Urinary bladder (tissue), 4 donors: ENCODE results near the gene AGBL5. TPM values are rescaled to one million over a fixed set of nuclear protein-coding genes. Genes with fewer than 3 reads are reported as not detected.
"Not testable (repeated sequence)": the region's sequence is repeated elsewhere in the genome, so short reads cannot be mapped to it uniquely, and the experiment has no call there.

Source experiments
- DNase-seq: peaks from one replicate; pipeline ENCODE4 v3.0.0-alpha.2; 2015; ENCODE audit errors: extremely low spot score
- H3K27ac ChIP-seq: one replicate; pipeline ENCODE4 v1.5.1; 2013; ENCODE audit warnings: low read depth, mild to moderate bottlenecking, moderate library complexity
- H3K36me3 ChIP-seq: one replicate; pipeline ENCODE4 v1.6.1; 2013; ENCODE audit warnings: mild to moderate bottlenecking, moderate library complexity; ENCODE audit not compliant: insufficient read depth
- H3K4me1 ChIP-seq: one replicate; pipeline ENCODE4 v1.6.1; 2013; ENCODE audit warnings: mild to moderate bottlenecking, moderate library complexity; ENCODE audit not compliant: insufficient read depth
- H3K4me3 ChIP-seq: one replicate; pipeline ENCODE4 v1.5.1; 2013; ENCODE audit warnings: low read depth, low read length
- WGBS: extraction: QIAGEN DNeasy Blood & Tissue Kit; methylation state at CpG from one replicate; pipeline ENCODE4 v1.1.7; 2013; 5-methylcytosine and 5-hydroxymethylcytosine counted together
- polyA plus RNA-seq: library from polyadenylated mRNA; stranded (reverse); fragments of 200-250 nt; gene quantifications from one replicate; pipeline ENCODE4 v1.2.3, GENCODE V29; 2013
- total RNA-seq: library from RNA; depleted of rRNA; stranded (reverse); fragments of >200 nt; gene quantifications from one replicate; pipeline ENCODE4 v1.2.3, GENCODE V29; 2014
- donor health status: healthy with polysubstance abuse.
- donor health status: healthy.

AGBL5 gene
- total and polyA plus RNA-seq, 2 donors: 12.0 to 31.0 TPM

DNA sequence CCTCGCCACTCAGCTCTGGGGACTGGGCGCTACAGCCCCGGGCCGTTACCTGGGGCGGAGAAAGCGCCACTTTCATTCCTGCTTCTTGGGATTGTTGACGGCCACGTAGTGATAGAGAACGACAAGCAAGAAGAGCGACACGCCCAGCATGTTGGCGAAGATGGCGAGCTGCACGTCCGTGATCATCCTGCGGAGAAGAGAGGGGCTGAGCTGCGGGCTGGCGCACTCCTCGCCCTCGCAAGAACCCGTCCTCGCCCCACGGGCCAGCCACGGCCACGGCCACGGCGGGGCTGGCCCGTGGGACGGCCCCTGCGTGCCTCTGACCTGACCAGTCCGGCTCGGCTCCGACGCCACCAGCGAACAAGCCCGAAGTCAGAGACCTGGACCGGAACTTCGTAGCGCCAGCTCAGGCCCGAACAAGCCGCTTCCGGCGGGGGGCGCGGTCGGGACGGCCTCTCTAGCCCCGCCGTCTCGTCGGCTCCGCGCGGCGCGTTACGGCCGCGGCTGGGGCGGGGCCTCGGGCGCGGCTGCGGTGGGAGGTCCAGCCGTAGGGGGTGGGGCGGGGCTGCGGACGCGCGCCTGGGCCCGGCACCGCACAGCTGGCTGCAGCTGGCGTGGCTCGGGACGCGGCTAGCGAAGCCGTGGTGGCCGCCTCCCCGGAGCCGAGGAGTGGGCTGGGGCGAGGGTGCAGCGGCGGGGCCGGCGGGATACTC is 20.0 kb downstream of the AGBL5 start, which contains the start of gene OST4:
TSS of gene OST4 (minus strand) at position 378 of the 713 bp plus-strand sequence.
- Histone ChIP-seq H3K4me1 (no peaks in the 10 kb centered on the region), H3K27ac (peak within 1 kb of the TSS; percentile 97), H3K4me3 (peak within 1 kb of the TSS; percentile 76), H3K36me3 (no peaks in the 10 kb centered on the region)
- peak; percentile 66 for DNase-seq
- under 1% methylated on average over 86 of the region's 86 CpGs for WGBS

DNA sequence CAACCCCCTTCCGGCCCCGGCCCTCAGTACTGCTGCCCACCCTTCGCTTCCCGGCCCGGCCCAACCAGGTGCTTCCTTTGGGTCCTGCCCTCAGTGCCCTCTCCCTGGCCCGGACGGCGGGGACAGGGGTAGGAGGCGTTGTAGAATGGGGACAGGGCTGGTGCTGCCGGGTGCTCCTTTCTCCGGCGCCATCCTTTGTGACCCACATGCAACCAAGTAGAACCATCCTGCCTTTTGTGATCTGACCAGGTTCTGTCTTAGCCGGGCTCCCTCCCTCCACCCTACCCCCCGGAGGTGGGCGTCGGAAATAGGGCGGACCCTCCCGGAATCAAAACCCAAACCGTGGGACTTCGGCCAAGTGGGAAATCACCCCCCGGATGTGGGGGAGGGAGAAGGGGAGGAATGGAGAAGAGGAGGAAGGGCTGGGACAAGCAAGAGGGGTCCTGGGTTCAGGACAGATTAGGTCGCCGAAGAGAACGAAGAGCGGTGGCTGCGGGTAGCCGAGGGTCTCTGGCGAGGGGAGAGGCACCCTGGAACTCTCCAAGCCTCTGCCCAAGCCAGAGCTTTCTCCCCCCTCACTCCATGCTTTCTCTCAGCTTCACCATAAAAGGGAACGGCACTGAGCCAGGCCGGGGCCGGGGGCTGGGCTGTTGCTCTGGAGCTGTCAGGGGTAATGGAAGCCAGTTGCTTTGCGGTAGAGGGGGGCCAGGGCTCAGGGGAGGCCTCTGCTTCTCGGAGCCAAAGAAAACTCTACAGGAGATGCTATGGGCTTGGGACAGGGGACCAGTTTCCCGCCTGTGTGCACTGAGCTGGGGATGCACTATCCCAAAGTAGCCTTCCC is 20.7 kb downstream of the AGBL5 start:
- 2% methylated on average over 34 of the region's 34 CpGs for WGBS
- no peaks in the 10 kb centered on the region for H3K4me1 ChIP-seq
- DNase-seq: peak; percentile 85
- no peaks in the 10 kb centered on the region for H3K36me3 ChIP-seq
- peak overlapping the region; percentile 97 for H3K27ac ChIP-seq
- H3K4me3 ChIP-seq: peak overlapping the region; percentile 76

DNA sequence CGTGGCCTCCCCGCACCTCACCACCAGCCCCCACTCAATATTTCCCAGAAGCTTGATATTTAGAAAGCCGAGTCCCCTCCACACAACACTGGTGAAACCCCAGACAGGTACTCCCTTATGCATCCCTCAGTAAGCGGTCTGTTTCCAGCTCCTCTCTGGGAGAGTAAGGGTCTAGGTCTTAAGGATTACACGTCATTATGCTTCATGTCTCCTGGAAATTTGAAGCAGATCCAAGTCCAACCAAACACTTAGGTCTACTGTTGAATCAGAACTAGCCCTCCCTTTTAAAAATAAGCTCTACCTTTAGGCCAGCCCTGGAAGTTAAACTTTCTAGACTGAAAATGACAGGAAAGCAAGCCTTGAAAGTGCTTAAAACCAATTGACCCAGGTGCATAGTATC is 21.5 kb downstream of the AGBL5 start:
- DNase-seq: no peak
- no peaks in the 10 kb centered on the region for H3K4me1 ChIP-seq

DNA sequence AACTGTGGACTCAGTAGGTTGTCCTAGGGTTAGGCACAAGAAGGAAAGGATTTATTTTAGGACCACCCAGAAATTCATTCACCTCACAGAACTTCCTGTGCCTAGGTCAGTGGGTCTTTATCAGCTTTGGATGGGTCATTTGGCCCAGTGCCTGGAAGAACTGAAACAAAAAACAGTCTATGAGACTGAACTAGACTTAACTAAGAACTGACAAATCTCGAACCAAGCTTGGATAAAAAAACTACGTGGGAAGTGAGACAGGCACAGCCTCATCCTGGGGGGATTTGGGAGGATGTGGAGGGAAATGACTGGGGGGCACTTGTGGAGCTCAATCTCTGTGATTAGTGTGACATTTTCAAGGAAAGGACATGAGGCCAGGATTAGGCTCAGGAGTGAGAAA is 22.3 kb downstream of the AGBL5 start:
- no peaks in the 10 kb centered on the region for H3K4me1 ChIP-seq
- H3K27ac ChIP-seq: peak overlapping the region; percentile 67
- DNase-seq: no peak
- H3K36me3 ChIP-seq: no peaks in the 10 kb centered on the region
- no peak overlapping the region for H3K4me3 ChIP-seq
- 13% methylated on average over 2 of the region's 2 CpGs for WGBS

More for the DNA sequence above, 21.5 kb downstream of the AGBL5 start:
- 33% methylated on average over 5 of the region's 5 CpGs for WGBS
- H3K27ac ChIP-seq: peak overlapping the region; percentile 97
- no peaks in the 10 kb centered on the region for H3K36me3 ChIP-seq
- no peak overlapping the region for H3K4me3 ChIP-seq

DNA sequence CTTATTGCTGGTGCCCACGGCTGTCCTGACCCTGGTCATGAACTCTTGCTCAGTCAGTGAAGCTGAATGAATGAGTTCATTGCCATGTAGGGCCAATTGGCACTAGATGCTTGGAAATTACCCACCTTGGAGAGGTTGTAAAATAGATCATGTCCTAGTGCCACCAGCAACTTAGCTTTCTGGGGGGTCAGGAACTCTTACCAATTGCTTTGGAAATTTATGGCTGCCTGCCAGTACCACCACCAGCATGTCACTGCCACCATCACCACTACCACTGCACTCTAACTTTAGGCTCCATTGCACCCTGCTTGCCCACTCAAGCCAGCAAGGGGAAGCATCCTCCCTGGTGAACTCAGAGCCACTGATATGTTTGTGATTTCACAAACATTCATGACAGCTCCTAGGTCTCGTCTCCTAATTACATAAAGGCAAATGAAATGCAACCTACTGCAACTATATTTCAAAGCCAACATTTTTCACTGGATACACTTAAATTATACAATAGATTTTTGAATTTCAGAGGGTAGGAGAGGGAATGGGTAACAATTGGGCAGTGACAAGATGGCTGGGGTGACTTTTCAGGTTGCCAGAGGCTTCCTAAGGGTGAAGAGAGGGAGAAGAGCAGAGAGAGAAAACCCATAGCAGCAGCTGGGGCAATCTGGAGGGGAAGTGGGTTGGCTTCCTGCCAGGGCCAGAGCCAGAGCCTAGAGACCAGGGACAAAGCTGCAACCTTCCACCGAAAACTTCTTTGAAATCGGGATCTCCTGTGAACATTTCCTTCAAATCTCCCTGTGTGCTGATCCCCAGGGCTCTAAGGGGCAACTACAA is 23.5 kb downstream of the AGBL5 start:
- no peaks in the 10 kb centered on the region for H3K4me1 ChIP-seq
- WGBS: 36% methylated on average over 4 of the region's 4 CpGs
- DNase-seq: no peak
- H3K4me3 ChIP-seq: no peak overlapping the region
- H3K36me3 ChIP-seq: no peaks in the 10 kb centered on the region
- H3K27ac ChIP-seq: no peak overlapping the region

DNA sequence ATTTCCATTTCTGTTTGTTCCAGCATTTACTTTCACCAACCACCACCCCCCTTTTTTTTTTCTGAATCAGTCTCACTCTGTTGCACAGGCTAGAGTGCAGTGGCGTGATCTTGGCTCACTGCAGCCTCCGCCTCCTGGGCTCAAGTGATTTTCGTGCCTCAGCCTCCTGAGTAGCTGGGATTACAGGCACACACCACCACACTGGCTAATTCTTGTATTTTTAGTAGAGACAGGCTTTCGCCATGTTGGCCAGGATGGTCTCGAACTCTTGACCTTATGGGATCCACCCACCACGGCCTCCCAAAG is 24.1 kb downstream of the AGBL5 start:
- H3K27ac ChIP-seq, H3K4me3 ChIP-seq, H3K4me1 ChIP-seq, H3K36me3 ChIP-seq, DNase-seq: not testable (repeated sequence)
- 65% methylated on average over 6 of the region's 6 CpGs for WGBS

DNA sequence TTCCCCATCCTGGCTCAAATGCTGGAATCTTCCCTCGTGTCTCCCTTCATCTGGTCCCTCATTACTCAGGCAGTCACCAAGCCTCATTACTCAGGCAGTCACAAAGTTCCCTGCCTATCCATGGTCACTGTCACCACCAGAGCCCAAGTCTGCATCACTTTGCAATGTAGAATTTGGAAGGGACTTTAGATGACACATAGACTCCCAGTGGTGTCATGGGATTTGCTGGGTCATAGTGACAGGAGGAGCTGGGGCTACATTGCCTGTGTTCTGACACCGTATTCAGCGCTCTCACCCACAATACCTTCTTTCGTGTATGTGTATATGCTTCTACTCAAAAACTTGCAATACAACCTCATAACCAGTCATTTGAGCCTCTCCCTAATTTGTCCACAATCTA is 24.9 kb downstream of the AGBL5 start:
- DNase-seq: no peak
- no peak overlapping the region for H3K27ac ChIP-seq
- WGBS: 82% methylated on average over 4 of the region's 4 CpGs
- H3K36me3 ChIP-seq: no peaks in the 10 kb centered on the region
- H3K4me1 ChIP-seq: no peaks in the 10 kb centered on the region
- H3K4me3 ChIP-seq: no peak overlapping the region

DNA sequence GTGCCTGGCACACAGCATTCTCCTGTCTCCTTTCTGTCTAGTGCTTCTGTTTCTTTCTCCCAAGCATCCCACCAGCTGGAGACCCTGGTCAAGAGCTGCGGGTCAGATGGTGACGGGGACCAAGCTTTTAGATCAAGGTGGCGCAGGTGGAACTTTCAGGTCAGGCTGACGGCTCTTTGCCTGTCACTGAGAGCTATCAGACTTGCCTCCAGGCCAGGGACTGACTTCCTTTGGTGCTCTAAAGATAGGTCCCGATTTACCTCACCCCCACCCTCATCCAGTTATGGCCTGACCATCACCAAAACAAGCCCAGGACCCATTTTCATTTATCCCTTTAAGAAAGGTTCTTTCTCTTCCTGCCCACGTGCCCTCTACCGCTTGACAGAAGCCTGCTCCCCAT is 25.8 kb downstream of the AGBL5 start:
- H3K4me3 ChIP-seq: no peak overlapping the region
- 62% methylated on average over 7 of the region's 7 CpGs for WGBS
- no peak overlapping the region for H3K27ac ChIP-seq
- DNase-seq: no peak
- no peaks in the 10 kb centered on the region for H3K4me1 ChIP-seq
- H3K36me3 ChIP-seq: no peaks in the 10 kb centered on the region

DNA sequence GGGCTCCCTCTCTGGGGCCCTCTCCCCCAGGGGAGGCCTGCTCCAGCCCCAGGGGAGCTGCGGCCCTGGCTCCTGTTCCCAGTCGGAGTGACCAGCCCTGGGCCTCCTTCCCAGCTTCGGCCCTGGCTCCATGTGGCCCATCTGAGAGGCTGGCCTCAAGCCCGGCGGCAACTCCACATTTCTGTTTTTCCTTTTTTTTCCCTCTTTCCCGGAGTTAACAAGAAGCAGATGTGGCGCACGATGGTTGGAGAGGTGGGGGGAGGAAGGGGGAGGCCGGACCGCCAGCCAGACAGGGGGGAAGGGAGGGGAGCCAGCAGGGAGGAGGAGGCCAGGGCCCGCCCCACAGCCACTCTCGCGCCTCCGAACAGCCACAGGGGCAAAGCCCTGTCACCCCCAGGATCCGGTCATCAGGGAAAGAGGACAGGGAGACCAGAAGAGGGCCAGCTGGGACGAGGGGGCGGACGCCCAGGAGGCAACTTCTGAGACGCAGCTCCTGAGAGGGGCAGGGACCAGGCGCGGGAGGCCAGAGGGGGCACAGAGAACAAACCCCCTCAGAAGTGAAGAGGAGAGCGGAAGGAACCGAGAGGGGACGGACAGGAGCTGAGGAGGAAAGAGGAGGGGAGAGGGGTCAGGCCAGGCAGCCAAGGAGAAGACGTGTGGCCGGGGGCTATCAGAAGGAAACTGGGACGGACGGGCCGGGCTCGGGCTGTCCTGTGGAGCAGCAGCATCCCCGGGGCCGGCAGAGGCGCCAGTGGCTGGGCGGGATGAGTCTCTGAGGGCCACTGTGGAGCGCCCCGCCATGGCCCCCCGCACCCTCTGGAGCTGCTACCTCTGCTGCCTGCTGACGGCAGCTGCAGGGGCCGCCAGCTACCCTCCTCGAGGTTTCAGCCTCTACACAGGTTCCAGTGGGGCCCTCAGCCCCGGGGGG is 27.1 kb downstream of the AGBL5 start, which contains the start of gene EMILIN1:
TSS of gene EMILIN1 (plus strand) at position 349 of the 928 bp plus-strand sequence. CDS start at position 800, 451 bp downstream.
- no peaks in the 10 kb centered on the region for H3K36me3 ChIP-seq
- peak; percentile 85 for DNase-seq
- H3K4me3 ChIP-seq: peak within 1 kb of the TSS; percentile 63
- H3K27ac ChIP-seq: peak within 1 kb of the TSS; percentile 76
- WGBS: 13% methylated on average over 41 of the region's 41 CpGs
- no peaks in the 10 kb centered on the region for H3K4me1 ChIP-seq

DNA sequence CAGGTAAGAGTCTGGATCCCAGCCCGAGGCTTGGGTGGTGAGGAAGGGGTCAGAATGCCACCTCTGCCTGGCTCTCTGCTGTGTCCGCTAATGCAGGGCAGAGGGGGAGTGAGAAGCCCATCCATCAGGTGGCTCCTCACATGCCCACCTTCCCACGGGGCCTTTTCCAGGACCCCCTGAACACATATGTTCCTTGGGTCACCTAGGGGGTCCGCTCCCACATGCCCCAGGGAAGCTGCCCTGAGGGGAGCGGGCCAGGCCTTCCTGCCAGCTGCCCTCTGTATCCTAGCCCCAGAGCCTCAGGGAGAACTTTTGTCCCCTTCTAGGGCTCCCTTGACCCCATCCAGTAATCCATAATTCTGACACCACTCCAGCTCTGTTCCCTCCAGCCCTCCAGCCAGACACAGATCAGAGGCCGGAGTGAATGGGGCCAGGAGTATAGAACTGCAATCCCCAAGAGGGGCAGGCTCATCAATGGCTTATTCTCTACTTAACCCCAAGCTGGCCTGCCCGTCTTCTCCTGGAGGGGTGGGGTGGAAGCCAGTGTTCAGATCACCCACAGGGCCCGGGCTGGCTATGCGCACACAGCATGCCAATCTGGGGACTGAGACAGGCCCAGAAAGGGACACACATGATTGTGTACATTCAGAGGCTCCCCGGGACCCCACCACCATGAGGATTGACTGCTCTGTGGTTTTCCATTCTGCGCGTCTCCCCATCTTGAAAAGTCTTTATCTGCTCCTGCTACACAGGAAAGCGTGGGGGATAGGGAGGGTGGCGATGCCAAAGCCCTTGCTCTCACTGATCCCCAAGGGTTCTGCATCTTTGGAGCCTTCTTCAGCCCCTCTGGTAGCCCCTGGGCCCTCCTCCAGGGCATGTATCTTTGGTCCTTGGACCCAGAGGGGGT is 28.0 kb downstream of the AGBL5 start:
- Histone ChIP-seq H3K36me3 (no peaks in the 10 kb centered on the region), H3K27ac (peak overlapping the region; percentile 76), H3K4me3 (peak overlapping the region; percentile 63), H3K4me1 (no peaks in the 10 kb centered on the region)
- 23% methylated on average over 14 of the region's 14 CpGs for WGBS
- DNase-seq: no peak

DNA sequence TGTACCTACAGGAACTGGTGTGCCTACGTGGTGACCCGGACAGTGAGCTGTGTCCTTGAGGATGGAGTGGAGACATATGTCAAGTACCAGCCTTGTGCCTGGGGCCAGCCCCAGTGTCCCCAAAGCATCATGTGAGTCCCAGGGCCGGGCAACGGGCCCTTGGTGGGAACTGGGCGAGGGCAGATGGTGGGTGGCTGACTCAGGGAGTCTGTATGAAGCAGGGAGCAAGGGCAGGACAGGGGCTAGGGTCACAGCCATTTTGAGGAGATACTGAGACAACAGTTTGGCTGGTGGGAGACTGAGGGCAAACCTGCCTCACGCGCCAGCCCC is 28.6 kb downstream of the AGBL5 start:
- no peak for DNase-seq
- H3K4me1 ChIP-seq: no peaks in the 10 kb centered on the region
- peak overlapping the region; percentile 63 for H3K4me3 ChIP-seq
- no peak overlapping the region for H3K27ac ChIP-seq
- WGBS: 36% methylated on average over 7 of the region's 7 CpGs
- H3K36me3 ChIP-seq: no peaks in the 10 kb centered on the region

DNA sequence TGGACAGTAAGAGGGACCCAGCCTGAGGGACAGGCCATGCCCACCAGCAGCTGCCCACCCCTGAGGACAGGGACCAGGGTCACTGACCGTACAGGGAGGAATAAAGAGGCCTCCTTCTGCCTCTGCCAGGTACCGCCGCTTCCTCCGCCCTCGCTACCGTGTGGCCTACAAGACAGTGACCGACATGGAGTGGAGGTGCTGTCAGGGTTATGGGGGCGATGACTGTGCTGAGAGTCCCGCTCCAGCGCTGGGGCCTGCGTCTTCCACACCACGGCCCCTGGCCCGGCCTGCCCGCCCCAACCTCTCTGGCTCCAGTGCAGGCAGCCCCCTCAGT is 29.1 kb downstream of the AGBL5 start:
- peak overlapping the region; percentile 63 for H3K4me3 ChIP-seq
- H3K27ac ChIP-seq: peak overlapping the region; percentile 11
- H3K4me1 ChIP-seq: no peaks in the 10 kb centered on the region
- no peaks in the 10 kb centered on the region for H3K36me3 ChIP-seq
- no peak for DNase-seq
- WGBS: 46% methylated on average over 14 of the region's 14 CpGs
